ENCODE results near the gene PDPK1. TPM values are rescaled to one million over a fixed set of nuclear protein-coding genes. Genes with fewer than 3 reads are reported as not detected.

The PDPK1 gene
- total RNA-seq, 1 experiment from 2014 or later, result 57.4 TPM

- H3K4me1 Mint-ChIP-seq (ENCODE audit: low read depth, unreplicated experiment), result no peaks in the 10 kb centered on the region
- no peak for DNase-seq
- BruUV-seq (replicated peaks), result no TSS peak
- peaks cover 6% of the 10 kb centered on the region for H3K36me3 Mint-ChIP-seq (ENCODE audit: insufficient read depth, unreplicated experiment)
- no peaks in the 10 kb centered on the region for H3K9me3 Mint-ChIP-seq (ENCODE audit: low read depth, unreplicated experiment)
- CTCF ChIA-PET, result no interaction called here
- intact Hi-C loops (cut with micrococcal nuclease; ENCODE audit: unreplicated experiment), result loop anchor here (2.0 to 10.0 kb wide), 2 partner anchors 65 to 157 kb away; no protein-coding TSS in a partner anchor
- H3K27ac Mint-ChIP-seq (ENCODE audit: unreplicated experiment), result no peak overlapping the region
- no peaks in the 10 kb centered on the region for H3K27me3 Mint-ChIP-seq (ENCODE audit: unreplicated experiment)
- TF ChIP-seq CTCF (IDR thresholded peaks at IDR 0.05; ENCODE audit: unreplicated experiment), result no peak
- H3K4me3 Mint-ChIP-seq (ENCODE audit: low read depth, unreplicated experiment), result no peak overlapping the region
Observed at GRCh38 chr16:2499890-2500429, 37.9 kb upstream of the PDPK1 start.

- intact Hi-C loops (cut with micrococcal nuclease; ENCODE audit: unreplicated experiment), result loop anchor here (2.0 to 10.0 kb wide), 2 partner anchors 66 to 158 kb away; no protein-coding TSS in a partner anchor
- Mint-ChIP-seq H3K4me1 (ENCODE audit: low read depth, unreplicated experiment) (no peaks in the 10 kb centered on the region), H3K27me3 (ENCODE audit: unreplicated experiment) (no peaks in the 10 kb centered on the region), H3K36me3 (ENCODE audit: insufficient read depth, unreplicated experiment) (peaks cover 6% of the 10 kb centered on the region), H3K4me3 (ENCODE audit: low read depth, unreplicated experiment) (no peak overlapping the region), H3K27ac (ENCODE audit: unreplicated experiment) (no peak overlapping the region), H3K9me3 (ENCODE audit: low read depth, unreplicated experiment) (no peaks in the 10 kb centered on the region)
- TF ChIP-seq CTCF (IDR thresholded peaks at IDR 0.05; ENCODE audit: unreplicated experiment), result no peak
- no TSS peak for BruUV-seq (replicated peaks)
- CTCF ChIA-PET, result interaction anchor here (1.2 to 2.3 kb wide), 5 partner anchors 13 to 305 kb away, joined by 4 to 12 read pairs (median 8); partner anchors contain the start of genes ATP6V0C, CCNF and ECI1
- DNase-seq, result no peak
Observed at GRCh38 chr16:2500430-2500917, 37.3 kb upstream of the PDPK1 start.

- H3K27ac Mint-ChIP-seq (ENCODE audit: unreplicated experiment), result no peak overlapping the region
- peak; percentile 92 for DNase-seq
- TF ChIP-seq CTCF (IDR thresholded peaks at IDR 0.05; ENCODE audit: unreplicated experiment), result peak; percentile 96
- no peaks in the 10 kb centered on the region for H3K4me1 Mint-ChIP-seq (ENCODE audit: low read depth, unreplicated experiment)
- H3K4me3 Mint-ChIP-seq (ENCODE audit: low read depth, unreplicated experiment), result no peak overlapping the region
- H3K36me3 Mint-ChIP-seq (ENCODE audit: insufficient read depth, unreplicated experiment), result peaks cover 6% of the 10 kb centered on the region
- no peaks in the 10 kb centered on the region for H3K9me3 Mint-ChIP-seq (ENCODE audit: low read depth, unreplicated experiment)
- BruUV-seq (replicated peaks), result no TSS peak
- intact Hi-C loops (cut with micrococcal nuclease; ENCODE audit: unreplicated experiment), result loop anchor here (2.0 to 10.0 kb wide), 2 partner anchors 66 to 158 kb away; no protein-coding TSS in a partner anchor
- CTCF ChIA-PET, result interaction anchor here (1.1 to 2.3 kb wide), 6 partner anchors 13 to 306 kb away, joined by 4 to 12 read pairs (median 8); partner anchors contain the start of genes AMDHD2, ATP6V0C, CCNF and ECI1
- H3K27me3 Mint-ChIP-seq (ENCODE audit: unreplicated experiment), result no peaks in the 10 kb centered on the region
Observed at GRCh38 chr16:2500918-2501750, 36.7 kb upstream of the PDPK1 start.

GRCh38 chr16:2501946-2502895 lies 35.6 kb upstream of the PDPK1 start:
- H3K4me1 Mint-ChIP-seq (ENCODE audit: low read depth, unreplicated experiment), result no peaks in the 10 kb centered on the region
- no peak overlapping the region for H3K27ac Mint-ChIP-seq (ENCODE audit: unreplicated experiment)
- CTCF ChIA-PET, result interaction anchor here (1.1 to 2.3 kb wide), 6 partner anchors 12 to 307 kb away, joined by 4 to 12 read pairs (median 8); partner anchors contain the start of genes AMDHD2, ATP6V0C, CCNF and ECI1
- no peaks in the 10 kb centered on the region for H3K9me3 Mint-ChIP-seq (ENCODE audit: low read depth, unreplicated experiment)
- BruUV-seq (replicated peaks), result no TSS peak
- no peaks in the 10 kb centered on the region for H3K27me3 Mint-ChIP-seq (ENCODE audit: unreplicated experiment)
- H3K36me3 Mint-ChIP-seq (ENCODE audit: insufficient read depth, unreplicated experiment), result peaks cover 9% of the 10 kb centered on the region
- intact Hi-C loops (cut with micrococcal nuclease; ENCODE audit: unreplicated experiment), result loop anchor here (2.0 to 10.0 kb wide), 2 partner anchors 67 to 159 kb away; no protein-coding TSS in a partner anchor
- TF ChIP-seq CTCF (IDR thresholded peaks at IDR 0.05; ENCODE audit: unreplicated experiment), result no peak
- DNase-seq, result no peak
- H3K4me3 Mint-ChIP-seq (ENCODE audit: low read depth, unreplicated experiment), result no peak overlapping the region
